K562 (cell line): Measurements from ENCODE around the gene DOK3. TPM values are rescaled to one million over a fixed set of nuclear protein-coding genes. Genes with fewer than 3 reads are reported as not detected.

Source experiments
- CBFA2T2 ChIP-seq: fragments of 450-650 bp; conservative IDR thresholded peaks from 2 replicates; pipeline ENCODE4 v1.6.1; 2017; ENCODE audit warnings: mild to moderate bottlenecking
- DACH1 ChIP-seq: fragments of 450-650 bp; IDR thresholded peaks from 2 replicates; pipeline ENCODE4 v1.6.1; 2018; ENCODE audit not compliant: partially characterized antibody
- FIP1L1 ChIP-seq: fragments of 200-400 bp; formaldehyde crosslinking; IDR thresholded peaks from 2 replicates; pipeline ENCODE4 v1.6.1; 2018; ENCODE audit warnings: mild to moderate bottlenecking, low read depth, low read length; ENCODE audit not compliant: poor library complexity, severe bottlenecking
- FOS ChIP-seq: IDR thresholded peaks from 3 replicates; pipeline ENCODE4 v1.6.1; 2011; ENCODE audit not compliant: insufficient read length; ENCODE audit errors: extremely low read depth
- HEY1 ChIP-seq: fragments of 250-450 bp; sonication (Bioruptor Pico); IDR thresholded peaks from 2 replicates; pipeline ENCODE4 v1.5.0; 2020; ENCODE audit warnings: mild to moderate bottlenecking, moderate library complexity, borderline replicate concordance
- HNRNPLL ChIP-seq: fragments of 200-400 bp; formaldehyde crosslinking; IDR thresholded peaks from 2 replicates; pipeline ENCODE4 v1.6.1; 2017; ENCODE audit warnings: low read length, low read depth, mild to moderate bottlenecking; ENCODE audit not compliant: poor library complexity, severe bottlenecking
- ILK ChIP-seq: fragments of 450-650 bp; IDR thresholded peaks from 2 replicates; pipeline ENCODE4 v1.6.1; 2016; ENCODE audit warnings: missing genetic modification characterization, low read depth, mild to moderate bottlenecking, missing compliant biosample characterization, moderate library complexity, borderline replicate concordance
- MYBL2 ChIP-seq, 2 experiments: fragments of 450-650 bp in 1 of 2; sonication (generic) in 1 of 2; formaldehyde crosslinking in 1 of 2; IDR thresholded peaks; 2 replicates each; pipeline versions ENCODE4 v1.6.1 to v1.8.1; 2017 to 2022; ENCODE audit warnings: borderline replicate concordance in 1 of 2, inconsistent platforms in 1 of 2, low read depth in 1 of 2, mild to moderate bottlenecking in 1 of 2, missing genetic modification reagents in 1 of 2, moderate library complexity in 1 of 2
- NR2C1 ChIP-seq, 2 experiments: fragments of 450-650 bp; IDR thresholded peaks; 2 replicates each; pipeline ENCODE4 v1.6.1; 2017; ENCODE audit warnings: mild to moderate bottlenecking in 2 of 2, antibody characterized with exemption in 1 of 2, inconsistent platforms in 1 of 2, missing compliant biosample characterization in 1 of 2, missing genetic modification characterization in 1 of 2
- NR4A1 ChIP-seq, 2 experiments: fragments of 250-450 bp in 1 of 2; fragments of 450-650 bp in 1 of 2; sonication (Bioruptor Pico) in 1 of 2; IDR thresholded peaks; 2 replicates each; pipeline versions ENCODE4 v1.4.0 to v1.6.1; 2016 to 2020; ENCODE audit warnings: mild to moderate bottlenecking in 2 of 2, missing compliant biosample characterization in 1 of 2, missing genetic modification characterization in 1 of 2, moderate library complexity in 1 of 2
- RBM15 ChIP-seq: fragments of 200-400 bp; formaldehyde crosslinking; IDR thresholded peaks from 2 replicates; pipeline ENCODE4 v1.6.1; 2018; ENCODE audit warnings: mild to moderate bottlenecking, low read length, moderate library complexity; ENCODE audit not compliant: insufficient read depth
- ZBTB7A ChIP-seq: IDR thresholded peaks from 2 replicates; pipeline ENCODE4 v1.6.1; 2011; ENCODE audit warnings: low read depth, mild to moderate bottlenecking, low read length, moderate library complexity, borderline replicate concordance; ENCODE audit not compliant: control insufficient read depth
- ZC3H4 ChIP-seq: sonication (generic); formaldehyde crosslinking; IDR thresholded peaks from 2 replicates; pipeline ENCODE4 v1.9.0; 2021; ENCODE audit warnings: missing genetic modification reagents, borderline replicate concordance
- ZNF699 ChIP-seq: fragments of 250-450 bp; sonication (Bioruptor Pico); IDR thresholded peaks from 2 replicates; pipeline ENCODE4 v1.8.0; 2021; ENCODE audit warnings: mild to moderate bottlenecking, moderate library complexity; ENCODE audit not compliant: insufficient replicate concordance
- polyA plus RNA-seq, 8 experiments: library from polyadenylated mRNA; depleted of rRNA in 4 of 8; stranded (reverse) in 5 of 8; unstranded in 3 of 8; fragments of >200 nt; fragmentation: Nextera tagmentation in 2 of 8; fragmentation: Illumina TruSeq in 1 of 8; extraction: Ambion mirVana in 2 of 8; extraction: Trizol in 1 of 8; gene quantifications; 2 replicates each; pipeline versions ENCODE4 v1.2.1 to v1.2.3, GENCODE V29; 2011 to 2014; ENCODE audit warnings: inconsistent platforms in 1 of 8, missing spikeins in 1 of 8
- total RNA-seq, 7 experiments: library from RNA; depleted of rRNA in 6 of 7; stranded (reverse); fragments of >200 nt in 6 of 7; fragmentation: Illumina TruSeq in 2 of 7; extraction: Trizol in 2 of 7; gene quantifications; 2 replicates each; pipeline versions ENCODE4 v1.2.1 to v1.2.3, GENCODE V29; 2011 to 2021; ENCODE audit warnings: low replicate concordance in 1 of 7
- TF ChIP-seq, protein P1 (sequence below): IDR thresholded peaks from 2 replicates; pipeline ENCODE4 v1.6.1; 2011; ENCODE audit warnings: borderline replicate concordance, low read depth, mild to moderate bottlenecking, moderate library complexity, low read length; ENCODE audit not compliant: insufficient read depth, poor library complexity, severe bottlenecking
- TF ChIP-seq, protein P2 (sequence below): fragments of 450-650 bp; formaldehyde crosslinking; IDR thresholded peaks from 2 replicates; pipeline ENCODE4 v1.4.0; 2020; ENCODE audit warnings: mild to moderate bottlenecking, moderate library complexity
- TF ChIP-seq, protein P3 (sequence below): sonication (generic); formaldehyde crosslinking; IDR thresholded peaks from 2 replicates; pipeline ENCODE4 v1.8.0; 2022; ENCODE audit warnings: mild to moderate bottlenecking, missing genetic modification reagents
- TF ChIP-seq, protein P4 (sequence below): fragments of 450-650 bp; formaldehyde crosslinking; conservative IDR thresholded peaks from 2 replicates; pipeline ENCODE4 v1.4.0; 2022; ENCODE audit warnings: mild to moderate bottlenecking, missing genetic modification characterization
- TF ChIP-seq, protein P5 (sequence below): sonication (generic); IDR thresholded peaks from 2 replicates; pipeline ENCODE4 v1.6.1; 2016

DOK3 gene
- total and polyA plus RNA-seq, 9 of the 15 experiments (the other 6 are each of a cell fraction or from before 2014, with no cell fraction given): 1.3 to 23.0 (median 8.0) TPM

DNA sequence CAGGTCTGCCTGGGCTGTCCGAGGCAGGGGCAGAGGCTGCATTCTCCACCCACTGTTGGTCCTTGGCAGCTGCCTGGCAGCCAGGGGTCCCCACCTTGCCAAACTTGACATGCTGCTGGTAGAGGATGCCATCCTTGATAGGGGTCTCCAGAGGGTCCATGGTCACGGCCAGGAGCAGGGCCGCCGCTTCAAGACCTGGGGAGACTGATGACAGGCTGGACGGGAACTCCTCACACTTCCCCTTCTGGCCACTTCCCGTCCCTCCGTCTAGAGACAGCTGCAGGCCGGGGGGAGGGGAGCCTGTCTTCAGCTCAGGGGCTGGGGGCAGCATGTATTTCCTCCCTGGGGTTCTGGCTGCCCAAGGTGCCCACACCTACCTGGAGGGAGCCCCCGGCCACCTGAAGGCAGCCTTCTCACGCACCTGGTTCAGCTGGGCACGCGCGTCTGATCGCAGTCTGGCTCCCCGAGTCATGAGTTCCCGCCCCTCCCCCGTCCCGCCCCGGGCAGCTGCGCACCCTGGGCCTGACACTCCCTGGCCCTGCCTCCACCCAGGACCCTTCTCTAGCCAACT, at the start of gene DOK3 (continued):
- TF ChIP-seq, protein P1, sequence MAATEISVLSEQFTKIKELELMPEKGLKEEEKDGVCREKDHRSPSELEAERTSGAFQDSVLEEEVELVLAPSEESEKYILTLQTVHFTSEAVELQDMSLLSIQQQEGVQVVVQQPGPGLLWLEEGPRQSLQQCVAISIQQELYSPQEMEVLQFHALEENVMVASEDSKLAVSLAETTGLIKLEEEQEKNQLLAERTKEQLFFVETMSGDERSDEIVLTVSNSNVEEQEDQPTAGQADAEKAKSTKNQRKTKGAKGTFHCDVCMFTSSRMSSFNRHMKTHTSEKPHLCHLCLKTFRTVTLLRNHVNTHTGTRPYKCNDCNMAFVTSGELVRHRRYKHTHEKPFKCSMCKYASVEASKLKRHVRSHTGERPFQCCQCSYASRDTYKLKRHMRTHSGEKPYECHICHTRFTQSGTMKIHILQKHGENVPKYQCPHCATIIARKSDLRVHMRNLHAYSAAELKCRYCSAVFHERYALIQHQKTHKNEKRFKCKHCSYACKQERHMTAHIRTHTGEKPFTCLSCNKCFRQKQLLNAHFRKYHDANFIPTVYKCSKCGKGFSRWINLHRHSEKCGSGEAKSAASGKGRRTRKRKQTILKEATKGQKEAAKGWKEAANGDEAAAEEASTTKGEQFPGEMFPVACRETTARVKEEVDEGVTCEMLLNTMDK: no peak
- no peak for TF ChIP-seq HEY1
- no peak for TF ChIP-seq MYBL2 (IDR thresholded peaks at IDR 0.05; ENCODE audit: low read depth)
- no peak for TF ChIP-seq MYBL2 (CRISPR knock-in tag; IDR thresholded peaks at IDR 0.05; ENCODE audit: borderline replicate concordance)
- no peak for TF ChIP-seq FOS
- peak; percentile 65 for TF ChIP-seq ZBTB7A
- TF ChIP-seq, protein P2, sequence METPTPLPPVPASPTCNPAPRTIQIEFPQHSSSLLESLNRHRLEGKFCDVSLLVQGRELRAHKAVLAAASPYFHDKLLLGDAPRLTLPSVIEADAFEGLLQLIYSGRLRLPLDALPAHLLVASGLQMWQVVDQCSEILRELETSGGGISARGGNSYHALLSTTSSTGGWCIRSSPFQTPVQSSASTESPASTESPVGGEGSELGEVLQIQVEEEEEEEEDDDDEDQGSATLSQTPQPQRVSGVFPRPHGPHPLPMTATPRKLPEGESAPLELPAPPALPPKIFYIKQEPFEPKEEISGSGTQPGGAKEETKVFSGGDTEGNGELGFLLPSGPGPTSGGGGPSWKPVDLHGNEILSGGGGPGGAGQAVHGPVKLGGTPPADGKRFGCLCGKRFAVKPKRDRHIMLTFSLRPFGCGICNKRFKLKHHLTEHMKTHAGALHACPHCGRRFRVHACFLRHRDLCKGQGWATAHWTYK (CRISPR knock-in tag): no peak
- no peak for TF ChIP-seq ZC3H4 (CRISPR knock-in tag)
- no peak for TF ChIP-seq ILK
- TF ChIP-seq, protein P3, sequence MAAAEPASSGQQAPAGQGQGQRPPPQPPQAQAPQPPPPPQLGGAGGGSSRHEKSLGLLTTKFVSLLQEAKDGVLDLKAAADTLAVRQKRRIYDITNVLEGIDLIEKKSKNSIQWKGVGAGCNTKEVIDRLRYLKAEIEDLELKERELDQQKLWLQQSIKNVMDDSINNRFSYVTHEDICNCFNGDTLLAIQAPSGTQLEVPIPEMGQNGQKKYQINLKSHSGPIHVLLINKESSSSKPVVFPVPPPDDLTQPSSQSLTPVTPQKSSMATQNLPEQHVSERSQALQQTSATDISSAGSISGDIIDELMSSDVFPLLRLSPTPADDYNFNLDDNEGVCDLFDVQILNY (CRISPR knock-in tag): no peak
- 0 out of 2 replicates have a peak, but pooled peaks have one; percentile 25 for TF ChIP-seq NR4A1 (CRISPR knock-in tag; IDR thresholded peaks at IDR 0.05)
- no peak for TF ChIP-seq NR4A1 (tag; IDR thresholded peaks at IDR 0.05)
- TF ChIP-seq CBFA2T2: peak; percentile 34
- TF ChIP-seq FIP1L1: no peak
- TF ChIP-seq DACH1: no peak
- TF ChIP-seq, protein P4, sequence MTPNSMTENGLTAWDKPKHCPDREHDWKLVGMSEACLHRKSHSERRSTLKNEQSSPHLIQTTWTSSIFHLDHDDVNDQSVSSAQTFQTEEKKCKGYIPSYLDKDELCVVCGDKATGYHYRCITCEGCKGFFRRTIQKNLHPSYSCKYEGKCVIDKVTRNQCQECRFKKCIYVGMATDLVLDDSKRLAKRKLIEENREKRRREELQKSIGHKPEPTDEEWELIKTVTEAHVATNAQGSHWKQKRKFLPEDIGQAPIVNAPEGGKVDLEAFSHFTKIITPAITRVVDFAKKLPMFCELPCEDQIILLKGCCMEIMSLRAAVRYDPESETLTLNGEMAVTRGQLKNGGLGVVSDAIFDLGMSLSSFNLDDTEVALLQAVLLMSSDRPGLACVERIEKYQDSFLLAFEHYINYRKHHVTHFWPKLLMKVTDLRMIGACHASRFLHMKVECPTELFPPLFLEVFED: no peak
- no peak for TF ChIP-seq RBM15
- TF ChIP-seq ZNF699 (CRISPR knock-in tag): no peak
- no peak for TF ChIP-seq HNRNPLL
- TF ChIP-seq NR2C1 (IDR thresholded peaks at IDR 0.05): no peak
- TF ChIP-seq NR2C1 (tag; IDR thresholded peaks at IDR 0.05): no peak
- TF ChIP-seq, protein P5, sequence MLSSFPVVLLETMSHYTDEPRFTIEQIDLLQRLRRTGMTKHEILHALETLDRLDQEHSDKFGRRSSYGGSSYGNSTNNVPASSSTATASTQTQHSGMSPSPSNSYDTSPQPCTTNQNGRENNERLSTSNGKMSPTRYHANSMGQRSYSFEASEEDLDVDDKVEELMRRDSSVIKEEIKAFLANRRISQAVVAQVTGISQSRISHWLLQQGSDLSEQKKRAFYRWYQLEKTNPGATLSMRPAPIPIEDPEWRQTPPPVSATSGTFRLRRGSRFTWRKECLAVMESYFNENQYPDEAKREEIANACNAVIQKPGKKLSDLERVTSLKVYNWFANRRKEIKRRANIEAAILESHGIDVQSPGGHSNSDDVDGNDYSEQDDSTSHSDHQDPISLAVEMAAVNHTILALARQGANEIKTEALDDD: no peak
